Muscle of arm (tissue), 12 donors: ENCODE measurements around the gene FMN1. TPM values are rescaled to one million over a fixed set of nuclear protein-coding genes. Genes with fewer than 3 reads are reported as not detected.

Experiments used
- DNase-seq: peaks from one replicate; pipeline ENCODE4 v3.0.0-alpha.2; 2013
- polyA plus RNA-seq, 12 donors: library from polyadenylated mRNA; unstranded; fragments of 120-200 nt; gene quantifications; one replicate each; pipeline ENCODE4 v1.2.1, GENCODE V29; 2013; ENCODE audit not compliant: insufficient read length in 12 of 12

The FMN1 gene
- polyA plus RNA-seq, 12 donors = 1.2 to 4.2 (median 2.2) TPM; not detected in 1

DNA sequence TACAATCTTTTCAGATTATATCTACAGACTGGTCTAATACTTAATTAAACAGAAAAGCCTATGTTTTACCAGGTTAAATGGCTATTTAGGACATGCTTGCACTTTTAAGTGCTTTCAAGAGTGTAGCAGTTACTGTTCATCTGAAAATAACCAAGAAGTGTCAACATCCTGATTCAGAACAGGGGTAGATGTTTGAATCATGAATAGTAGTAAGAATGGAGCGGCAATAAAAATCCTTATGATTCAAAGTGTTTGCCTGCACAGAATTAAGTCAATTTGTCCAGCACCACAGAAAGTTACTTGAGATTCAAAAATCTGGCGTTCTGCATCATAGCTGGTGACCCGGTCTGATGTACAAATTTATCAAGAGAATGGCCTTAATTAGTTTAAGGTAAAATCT, 428.4 kb downstream of the FMN1 start:
- no peak for DNase-seq

DNA sequence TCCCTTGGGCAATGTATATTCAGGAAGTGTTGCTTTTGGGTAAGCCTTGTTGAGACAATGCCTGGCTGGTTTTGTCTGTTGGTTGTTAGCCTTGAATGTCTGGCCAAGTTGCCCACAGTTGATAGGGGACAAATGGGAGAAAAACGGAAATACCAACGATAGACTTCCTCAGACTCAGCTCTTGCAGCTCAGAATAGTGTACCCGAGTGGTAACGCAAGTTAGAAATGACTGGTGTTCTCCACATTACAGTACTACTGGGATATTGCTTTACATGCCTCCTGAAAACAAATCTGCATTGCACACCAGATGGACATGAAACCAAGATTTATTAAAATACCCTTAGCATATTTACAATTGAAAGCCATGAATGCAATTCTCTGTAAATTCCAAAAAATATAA, 429.3 kb downstream of the FMN1 start:
- DNase-seq = no peak

DNA sequence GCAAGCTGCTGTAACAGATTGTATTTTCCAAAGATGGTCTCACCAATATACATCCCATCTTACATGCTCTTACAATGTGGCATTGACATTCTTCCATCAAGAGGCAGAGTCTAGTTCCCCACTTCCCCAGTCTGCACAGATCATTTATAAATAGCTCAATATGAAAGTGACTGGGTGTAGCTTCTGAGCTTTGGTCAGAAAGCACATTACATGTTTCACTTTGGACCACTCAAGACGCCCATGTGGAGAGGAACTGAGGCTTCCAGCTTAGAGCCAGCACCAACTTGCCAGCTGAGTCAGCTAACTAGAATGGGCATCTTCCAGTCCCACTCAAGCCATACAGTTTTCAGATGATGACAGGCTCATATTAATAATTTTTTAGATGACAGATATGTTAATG, 431.2 kb downstream of the FMN1 start:
- DNase-seq = no peak

DNA sequence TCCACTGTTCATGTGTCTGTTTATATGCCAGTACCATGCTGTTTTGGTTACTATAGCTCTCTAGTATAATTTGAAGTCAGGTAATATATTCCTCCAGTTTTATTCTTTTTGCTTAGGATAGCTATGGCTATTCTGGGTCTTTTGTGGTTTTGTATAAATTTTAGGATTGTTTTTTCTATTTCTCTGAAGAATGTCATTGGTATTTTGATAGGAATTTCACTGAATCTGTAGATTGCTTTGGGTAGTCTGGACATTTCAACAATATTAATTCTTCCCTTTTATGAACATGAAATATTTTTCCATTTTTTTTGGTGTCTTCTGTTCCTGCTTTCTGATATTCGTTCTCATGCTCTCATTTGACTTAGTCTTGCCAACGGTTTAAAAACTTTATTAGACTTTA, 437.1 kb downstream of the FMN1 start:
- DNase-seq = no peak

DNA sequence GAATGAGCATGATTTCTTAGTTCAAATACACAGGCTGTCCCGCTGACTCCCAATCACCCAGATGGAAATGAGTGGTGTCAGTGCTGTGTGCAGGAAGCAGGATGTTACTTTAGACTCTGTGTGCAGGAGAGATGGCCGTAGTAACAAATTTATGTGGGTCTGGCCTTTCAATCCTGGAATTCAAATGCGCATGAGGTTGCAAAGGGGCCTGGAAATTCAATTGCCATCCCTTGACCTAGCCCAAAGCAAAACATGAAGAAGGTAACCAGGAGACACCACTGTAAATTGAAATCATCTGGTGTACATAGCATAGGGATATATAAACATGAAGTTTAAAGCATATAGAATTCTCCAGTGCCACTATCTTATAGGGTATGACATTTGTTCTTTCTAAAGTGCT, 443.5 kb downstream of the FMN1 start:
- DNase-seq = no peak

DNA sequence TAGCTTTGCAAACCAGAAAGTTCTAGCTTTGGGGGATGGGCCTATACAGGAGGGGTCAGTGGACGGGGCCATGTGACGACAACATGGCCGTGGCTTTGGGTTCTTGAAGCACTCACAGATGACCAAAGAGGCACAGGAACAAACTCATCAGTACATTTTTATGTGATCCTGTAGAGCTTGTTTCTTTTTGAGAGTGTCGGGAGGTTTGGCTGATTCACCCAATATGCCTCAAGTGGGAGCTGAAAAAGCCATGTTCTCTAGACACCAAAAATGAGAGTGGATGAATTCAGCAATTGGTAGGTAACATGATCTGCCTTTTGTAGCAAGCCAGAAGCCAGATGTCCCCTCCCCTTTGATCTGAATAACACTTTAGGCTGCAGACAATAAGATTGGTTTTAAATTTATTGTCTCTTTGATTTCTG, 446.6 kb downstream of the FMN1 start:
- no peak for DNase-seq

DNA sequence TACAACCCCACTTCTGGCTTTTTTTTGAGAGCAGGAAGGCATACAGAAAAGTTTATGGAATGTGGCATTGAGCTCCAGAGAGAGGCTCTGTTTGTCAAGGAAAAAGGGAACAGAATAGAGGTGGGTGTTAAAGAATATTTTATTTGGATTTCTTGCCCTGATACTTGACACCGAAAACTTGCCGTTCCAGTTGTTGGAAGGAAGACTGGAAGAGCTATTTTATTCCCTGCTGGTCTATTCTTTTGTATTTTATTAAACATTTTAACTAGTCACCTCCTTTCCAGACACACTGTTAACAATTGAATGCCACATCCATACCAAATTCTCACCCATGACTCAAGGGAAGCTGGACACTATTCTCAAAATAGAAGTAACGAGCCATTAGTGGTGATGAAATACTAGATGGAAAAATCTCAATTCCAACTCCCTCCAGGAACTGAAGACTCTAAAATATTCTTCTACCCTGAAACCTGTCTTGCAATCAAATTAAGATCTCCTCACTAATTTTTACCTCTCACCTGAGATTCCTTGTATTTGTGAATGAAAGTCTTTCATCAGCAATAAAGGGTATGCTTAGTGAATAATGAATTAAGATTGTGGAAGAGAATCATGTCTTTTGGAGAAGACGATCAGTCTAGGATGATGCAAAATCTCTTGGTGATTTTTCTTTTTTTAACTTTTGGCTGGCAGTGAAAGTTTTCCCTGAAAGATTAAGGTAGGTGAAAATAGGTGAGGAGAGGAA, 448.2 kb downstream of the FMN1 start:
- no peak for DNase-seq

- no peak for DNase-seq
These were observed 450.9 kb downstream of the FMN1 start for GRCh38 chr15:32743411-32744140.

DNA sequence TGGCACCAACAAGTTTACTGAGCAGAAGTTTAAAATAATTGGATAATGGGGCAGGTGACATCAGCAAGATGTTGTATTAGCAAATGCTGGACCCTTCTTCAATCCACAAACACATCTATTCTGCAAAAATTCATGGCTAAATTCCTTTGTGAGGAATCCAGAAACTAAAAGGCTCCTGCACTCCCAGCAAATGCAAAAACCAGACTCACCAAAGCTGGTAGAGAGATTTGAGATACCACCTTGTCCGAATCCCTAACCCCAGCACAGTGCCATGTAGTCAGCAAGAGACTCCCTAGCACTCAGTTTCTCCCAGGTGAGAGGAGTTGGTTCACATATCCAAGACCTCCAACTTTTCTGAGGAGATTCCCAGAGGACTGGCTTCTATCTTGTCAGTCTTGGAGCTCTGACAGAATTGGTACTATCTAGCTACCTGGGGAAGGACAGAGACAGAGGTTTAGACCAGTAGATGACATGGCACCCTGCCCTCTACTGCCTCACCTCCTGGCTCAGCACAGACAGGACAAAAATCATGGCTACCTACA, 454.9 kb downstream of the FMN1 start:
- no peak for DNase-seq

- no peak for DNase-seq
These were observed 455.8 kb downstream of the FMN1 start for GRCh38 chr15:32738666-32739065.

DNA sequence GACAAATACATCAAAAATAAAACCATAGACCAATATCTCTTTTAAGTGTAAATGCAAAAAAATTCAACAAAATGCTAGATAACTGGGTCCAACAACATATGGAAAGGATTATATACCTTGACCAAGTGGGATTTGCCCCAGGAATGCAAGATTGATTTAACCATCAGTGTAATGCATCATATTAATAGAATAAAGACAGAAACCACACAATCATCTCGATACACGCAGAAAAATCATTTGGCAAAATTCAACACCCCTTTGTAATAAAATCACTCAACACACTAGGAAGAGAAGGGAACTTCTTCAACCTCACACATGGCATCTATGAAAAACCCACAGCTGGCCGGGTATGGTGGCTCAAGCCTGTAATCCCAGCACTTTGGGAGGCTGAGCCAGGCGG, 457.2 kb downstream of the FMN1 start:
- DNase-seq = no peak

GRCh38 chr15:32736701-32737061, 457.8 kb downstream of the FMN1 start:
- DNase-seq = no peak

- no peak for DNase-seq
These were observed 458.4 kb downstream of the FMN1 start for GRCh38 chr15:32735989-32736700.

DNA sequence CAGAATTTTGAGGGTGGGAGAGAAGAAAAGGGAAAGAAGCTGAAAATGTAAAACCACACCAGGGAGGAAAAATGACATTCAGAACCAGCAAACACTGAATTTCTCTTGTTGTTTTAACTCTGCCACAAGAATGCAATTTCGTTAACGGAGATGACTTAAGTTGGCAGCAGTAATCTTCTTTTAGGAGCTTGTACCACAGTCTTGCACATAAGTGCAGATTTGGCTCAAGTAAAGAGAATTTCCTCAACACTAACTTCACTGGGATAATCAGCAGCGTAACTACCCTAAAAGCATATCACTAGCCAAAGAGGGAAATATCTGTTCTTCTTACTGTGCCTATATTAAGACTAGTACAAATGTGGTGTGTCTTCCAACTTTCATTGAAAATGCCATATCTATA, 461.2 kb downstream of the FMN1 start:
- no peak for DNase-seq

DNA sequence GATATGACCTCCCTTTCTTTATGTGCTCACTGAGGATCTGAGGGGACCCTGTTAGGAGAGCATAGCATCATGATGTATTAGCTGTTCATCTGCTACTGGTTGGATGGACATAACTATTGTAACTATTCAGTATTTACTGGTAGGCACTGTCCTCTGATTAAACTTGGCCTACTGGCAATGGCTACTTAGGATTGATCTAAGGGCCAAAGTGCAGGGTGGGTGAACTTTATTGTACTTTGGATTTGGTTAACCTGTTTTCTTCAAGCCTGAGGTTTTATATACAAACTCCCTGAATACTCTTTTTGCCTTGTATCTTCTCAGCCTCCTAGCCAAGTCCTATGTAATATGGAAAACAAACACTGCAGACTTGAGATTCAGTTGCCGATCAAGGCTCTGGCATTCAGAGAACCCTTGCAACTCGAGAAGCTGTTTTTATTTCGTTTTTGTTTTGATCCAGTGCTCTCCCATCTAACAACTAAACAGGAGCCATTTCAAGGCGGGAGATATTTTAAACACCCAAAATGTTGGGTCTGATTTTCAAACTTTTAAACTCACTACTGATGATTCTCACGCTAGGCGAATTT, 461.8 kb downstream of the FMN1 start:
- DNase-seq = no peak

DNA sequence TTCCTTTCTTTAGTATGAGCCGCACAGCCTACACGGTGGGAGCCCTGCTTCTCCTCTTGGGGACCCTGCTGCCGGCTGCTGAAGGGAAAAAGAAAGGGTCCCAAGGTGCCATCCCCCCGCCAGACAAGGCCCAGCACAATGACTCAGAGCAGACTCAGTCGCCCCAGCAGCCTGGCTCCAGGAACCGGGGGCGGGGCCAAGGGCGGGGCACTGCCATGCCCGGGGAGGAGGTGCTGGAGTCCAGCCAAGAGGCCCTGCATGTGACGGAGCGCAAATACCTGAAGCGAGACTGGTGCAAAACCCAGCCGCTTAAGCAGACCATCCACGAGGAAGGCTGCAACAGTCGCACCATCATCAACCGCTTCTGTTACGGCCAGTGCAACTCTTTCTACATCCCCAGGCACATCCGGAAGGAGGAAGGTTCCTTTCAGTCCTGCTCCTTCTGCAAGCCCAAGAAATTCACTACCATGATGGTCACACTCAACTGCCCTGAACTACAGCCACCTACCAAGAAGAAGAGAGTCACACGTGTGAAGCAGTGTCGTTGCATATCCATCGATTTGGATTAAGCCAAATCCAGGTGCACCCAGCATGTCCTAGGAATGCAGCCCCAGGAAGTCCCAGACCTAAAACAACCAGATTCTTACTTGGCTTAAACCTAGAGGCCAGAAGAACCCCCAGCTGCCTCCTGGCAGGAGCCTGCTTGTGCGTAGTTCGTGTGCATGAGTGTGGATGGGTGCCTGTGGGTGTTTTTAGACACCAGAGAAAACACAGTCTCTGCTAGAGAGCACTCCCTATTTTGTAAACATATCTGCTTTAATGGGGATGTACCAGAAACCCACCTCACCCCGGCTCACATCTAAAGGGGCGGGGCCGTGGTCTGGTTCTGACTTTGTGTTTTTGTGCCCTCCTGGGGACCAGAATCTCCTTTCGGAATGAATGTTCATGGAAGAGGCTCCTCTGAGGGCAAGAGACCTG, 463.5 kb downstream of the FMN1 start:
- DNase-seq = no peak

DNA sequence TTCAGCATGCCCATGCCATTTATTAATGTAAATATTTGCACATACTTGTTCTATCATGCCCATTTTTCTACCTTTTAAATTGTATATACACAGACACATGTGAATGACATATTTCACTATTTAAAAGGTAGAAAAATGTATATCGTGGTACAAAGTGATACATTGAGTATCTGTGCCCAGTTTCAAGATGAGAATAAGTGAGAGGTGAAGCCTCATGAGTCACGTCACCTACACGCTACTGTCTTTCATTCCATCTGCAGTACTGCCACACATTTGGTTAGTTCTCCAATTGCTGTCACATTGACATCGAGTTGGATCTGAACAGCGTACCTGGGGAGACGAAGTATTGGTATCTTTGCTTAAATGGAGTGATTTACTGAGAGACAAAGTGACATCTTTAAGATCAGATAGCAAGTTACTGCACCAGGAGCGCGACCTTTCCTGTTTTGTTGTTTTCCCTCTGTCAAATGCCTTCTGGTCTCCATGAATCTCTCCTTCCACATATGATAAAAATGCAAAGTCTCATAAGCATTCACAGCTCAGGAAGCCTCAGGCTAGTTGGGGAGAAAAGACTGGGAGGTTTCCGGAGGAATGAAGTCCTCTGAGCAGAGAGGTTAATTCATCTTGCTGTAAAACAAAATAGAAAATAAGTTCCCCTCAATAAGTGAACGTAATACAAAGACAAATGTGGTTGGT, 464.7 kb downstream of the FMN1 start:
- no peak for DNase-seq

GRCh38 chr15:32723171-32723948, 471.2 kb downstream of the FMN1 start:
- no peak for DNase-seq

GRCh38 chr15:32722136-32722535, 472.4 kb downstream of the FMN1 start:
- no peak for DNase-seq

DNA sequence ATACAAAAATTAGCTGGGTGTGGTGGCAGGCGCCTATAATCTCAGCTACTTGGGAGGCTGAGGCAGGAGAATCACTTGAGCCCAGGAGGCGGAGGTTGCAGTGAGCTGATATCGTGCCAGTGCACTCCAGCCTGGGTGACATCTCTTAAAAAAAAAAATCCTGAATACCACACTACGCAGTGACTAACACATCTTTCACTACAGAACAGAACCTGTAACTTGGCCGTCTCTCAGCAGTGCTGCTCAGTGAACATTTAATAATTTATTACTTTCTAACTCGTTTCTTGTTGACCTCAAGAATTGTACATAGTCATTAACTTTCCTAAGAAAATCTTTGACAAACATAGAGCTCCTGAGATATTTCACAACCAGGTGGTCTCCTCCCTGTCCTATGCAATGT, 472.9 kb downstream of the FMN1 start:
- DNase-seq = no peak
